M059J (cell line): ENCODE results near the gene NATD1. TPM values are rescaled to one million over a fixed set of nuclear protein-coding genes. Genes with fewer than 3 reads are reported as not detected.
A peak's percentile ranks its signal among the peaks of the same experiment; 100 is the strongest.
"Not testable (repeated sequence)": the region's sequence is repeated elsewhere in the genome, so short reads cannot be mapped to it uniquely, and the experiment has no call there.

Source experiments
- DNase-seq: peaks from one replicate; pipeline ENCODE4 v3.0.0-alpha.2; 2012; ENCODE audit warnings: low read depth
- total RNA-seq: library from RNA; depleted of rRNA; stranded (reverse); fragments of >200 nt; shearing (Covaris generic); gene quantifications from 2 replicates; pipeline ENCODE4 v1.2.3, GENCODE V29; 2014

NATD1 gene
- total RNA-seq, 1 experiment from 2014 or later, result 2.5 TPM

DNA sequence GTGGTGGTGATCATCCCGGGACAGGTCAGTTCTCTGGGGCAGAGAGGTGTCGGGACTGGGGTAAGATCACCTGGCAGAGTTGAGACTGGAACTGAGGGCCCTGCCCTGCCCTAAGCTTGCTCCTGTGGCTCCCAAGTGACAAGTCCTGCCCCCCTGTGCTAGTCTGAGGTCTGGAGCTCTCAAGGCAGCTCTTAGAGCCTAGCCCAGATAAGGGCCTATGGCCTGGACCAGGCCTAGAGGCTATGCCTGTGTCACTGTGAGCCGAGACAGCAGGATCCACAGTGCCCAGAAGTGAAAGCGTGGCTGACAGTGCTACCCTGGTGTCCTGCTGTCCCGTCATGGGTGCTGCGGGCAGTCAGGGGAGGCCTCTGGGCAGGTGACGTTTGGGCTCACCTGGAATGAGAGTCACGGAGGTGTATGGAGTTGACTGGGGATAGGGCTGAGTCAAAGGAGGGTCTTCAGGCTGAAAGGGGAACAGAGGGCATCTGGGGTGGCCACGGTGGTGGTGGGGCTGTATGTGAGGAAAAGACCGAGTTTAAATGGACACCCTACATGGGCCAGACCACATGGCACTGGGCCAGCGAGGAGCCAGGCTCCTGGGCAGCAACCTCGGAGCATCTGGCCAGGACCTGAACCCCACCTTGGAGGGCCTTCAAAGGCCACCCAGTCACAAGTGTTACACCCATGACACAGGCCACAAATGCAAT lies 5.5 kb downstream of the NATD1 start:
- no peak for DNase-seq

DNA sequence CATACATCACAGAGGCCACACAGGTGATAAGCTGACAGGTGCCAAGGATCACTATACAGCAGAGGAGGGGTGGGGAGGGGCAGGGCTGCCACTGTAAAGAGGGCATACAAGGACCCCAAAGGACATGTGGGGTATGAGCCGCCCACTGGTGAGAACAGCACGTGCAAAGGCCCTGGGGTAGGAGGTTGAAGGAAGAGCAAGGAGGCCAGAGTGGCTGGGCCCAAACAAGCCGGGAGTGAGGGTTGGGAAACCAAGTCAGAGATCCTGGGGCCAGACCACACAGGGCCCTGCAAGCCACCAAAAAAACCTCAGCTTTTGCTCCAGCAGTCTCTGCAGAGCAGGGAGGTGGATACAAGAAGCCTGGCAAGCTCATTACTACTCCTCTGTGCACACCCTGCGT lies 6.5 kb downstream of the NATD1 start:
- no peak for DNase-seq

- DNase-seq, result no peak
Observed at GRCh38 chr17:21245639-21246084, 7.5 kb downstream of the NATD1 start.

- no peak for DNase-seq
Observed at GRCh38 chr17:21243516-21244303, 9.5 kb downstream of the NATD1 start.

DNA sequence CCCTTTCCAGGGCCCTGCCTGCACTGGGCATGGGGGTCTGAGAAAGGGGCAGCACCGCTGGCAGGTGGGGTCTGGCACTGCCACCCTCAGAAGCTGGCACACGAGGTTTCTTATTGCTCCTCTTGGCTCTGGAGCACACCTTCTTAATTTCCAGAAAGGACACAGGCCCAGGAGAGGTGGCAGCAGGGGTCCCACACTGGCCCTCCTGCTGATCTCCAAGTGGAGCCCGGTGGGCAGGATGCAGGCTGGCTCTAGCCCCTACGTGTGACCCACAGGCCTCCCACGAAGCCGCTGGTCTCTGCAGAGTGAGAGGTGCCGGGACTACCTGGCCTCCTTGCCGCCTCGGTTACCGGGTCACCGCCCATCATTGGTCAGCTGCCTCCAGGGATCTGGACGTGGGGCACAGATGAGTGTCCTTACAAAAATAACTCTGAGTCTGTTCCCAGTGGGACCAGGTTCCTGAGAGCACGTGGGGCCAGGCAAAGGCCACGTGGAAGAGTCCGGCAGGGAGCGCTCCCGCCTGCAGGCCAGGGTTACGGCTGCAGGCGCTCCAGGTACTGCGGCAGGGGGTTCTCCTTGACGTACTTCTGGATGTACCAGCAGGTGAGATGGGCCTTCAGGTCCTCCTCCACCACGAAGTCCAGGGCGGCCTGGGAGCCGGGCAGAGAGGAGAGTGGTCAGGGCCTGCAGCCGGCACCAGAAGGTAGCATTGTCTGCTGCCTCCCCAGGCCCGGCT lies 10.3 kb downstream of the NATD1 start:
- no peak for DNase-seq

DNA sequence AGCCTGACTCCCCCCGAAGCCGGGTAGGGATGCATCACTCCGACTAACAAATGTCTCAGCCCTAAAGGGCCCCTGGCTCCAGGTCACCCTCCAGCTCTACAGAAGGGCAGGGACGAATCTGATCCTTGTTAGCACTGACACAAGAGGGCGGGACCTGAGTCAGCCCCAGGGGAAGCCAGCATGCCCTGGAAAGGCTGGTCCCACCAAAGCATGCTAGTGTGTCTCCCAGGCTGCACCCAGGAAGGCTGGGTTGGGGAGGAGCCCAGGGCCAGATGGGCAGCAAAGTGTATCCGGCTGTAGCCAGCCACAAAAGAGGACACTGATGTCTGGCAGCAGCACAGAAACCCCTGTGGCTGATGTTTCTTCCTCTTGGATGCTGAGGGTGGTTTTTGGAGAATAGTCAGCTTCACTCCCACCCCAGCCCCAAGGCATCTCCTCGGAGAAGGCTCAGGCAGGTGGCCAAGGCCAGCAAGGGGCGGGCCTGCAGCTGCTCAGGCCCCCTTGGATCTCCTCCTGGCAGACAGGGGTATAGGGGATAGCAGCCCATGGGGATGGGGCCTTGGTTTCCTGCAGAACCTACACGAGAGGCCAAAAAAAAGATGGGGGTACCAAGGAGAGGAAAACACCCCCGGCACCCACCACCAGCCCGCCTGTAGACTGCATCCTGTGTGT lies 11.0 kb downstream of the NATD1 start:
- DNase-seq, result no peak

DNA sequence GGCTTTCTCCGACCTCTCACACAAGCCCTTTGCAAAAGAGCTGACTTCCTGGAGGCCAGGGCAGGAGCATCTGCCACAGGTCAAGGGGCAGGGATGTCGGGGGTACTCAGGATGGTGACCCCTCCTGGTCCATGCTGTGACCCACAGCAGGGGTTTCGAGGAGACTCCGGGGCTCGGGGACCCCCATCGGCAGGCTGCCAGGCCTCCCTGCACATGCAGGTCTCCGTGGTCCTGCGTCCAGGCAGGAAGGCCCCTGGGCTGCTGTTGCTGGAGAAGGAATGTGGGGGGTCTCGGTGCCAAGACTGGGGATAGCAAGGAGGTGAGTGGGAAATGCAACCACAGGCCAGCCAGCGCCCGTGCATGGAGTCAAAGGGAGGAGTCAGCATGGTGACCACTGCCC lies 11.6 kb downstream of the NATD1 start:
- no peak for DNase-seq

GRCh38 chr17:21240369-21241055 lies 12.7 kb downstream of the NATD1 start:
- no peak for DNase-seq

GRCh38 chr17:21239680-21240368 lies 13.4 kb downstream of the NATD1 start:
- DNase-seq, result peak; percentile 20

- no peak for DNase-seq
Observed at GRCh38 chr17:21235921-21236320, 17.3 kb downstream of the NATD1 start.

GRCh38 chr17:21233581-21234347 lies 19.4 kb downstream of the NATD1 start:
- DNase-seq, result no peak

DNA sequence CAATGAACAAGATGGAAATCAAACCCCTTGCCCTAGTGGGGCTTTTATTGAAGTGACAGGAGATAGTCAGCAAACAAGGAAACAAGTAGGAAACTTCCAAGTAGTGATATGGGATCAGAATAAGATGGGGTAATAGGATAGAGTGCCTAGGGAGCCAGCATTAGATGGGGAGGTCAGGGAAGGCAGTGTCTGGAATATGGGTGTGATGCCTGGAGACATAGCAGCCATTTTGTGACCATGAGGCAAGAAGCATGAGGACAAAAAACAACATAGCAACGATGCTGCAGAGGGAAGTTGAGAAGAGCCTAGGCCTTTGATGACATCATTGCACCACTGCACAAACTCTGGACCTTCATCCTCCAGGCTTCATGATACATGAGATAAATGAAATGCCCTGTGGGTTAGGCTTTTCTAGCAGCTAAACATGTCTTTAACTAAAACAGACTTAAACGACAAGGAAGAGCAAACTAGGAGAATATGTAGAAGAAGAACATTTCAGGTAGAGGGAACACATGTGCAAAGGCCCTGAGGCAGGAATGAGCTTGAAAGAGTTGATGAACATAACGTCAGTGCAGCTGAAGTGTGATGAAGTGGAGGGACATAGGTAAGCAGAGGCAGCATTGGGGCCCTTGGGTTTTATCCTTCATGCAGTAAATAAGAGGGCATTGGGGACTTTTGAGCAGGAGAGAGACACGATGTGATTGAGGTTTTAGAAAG lies 21.0 kb downstream of the NATD1 start:
- no peak for DNase-seq

DNA sequence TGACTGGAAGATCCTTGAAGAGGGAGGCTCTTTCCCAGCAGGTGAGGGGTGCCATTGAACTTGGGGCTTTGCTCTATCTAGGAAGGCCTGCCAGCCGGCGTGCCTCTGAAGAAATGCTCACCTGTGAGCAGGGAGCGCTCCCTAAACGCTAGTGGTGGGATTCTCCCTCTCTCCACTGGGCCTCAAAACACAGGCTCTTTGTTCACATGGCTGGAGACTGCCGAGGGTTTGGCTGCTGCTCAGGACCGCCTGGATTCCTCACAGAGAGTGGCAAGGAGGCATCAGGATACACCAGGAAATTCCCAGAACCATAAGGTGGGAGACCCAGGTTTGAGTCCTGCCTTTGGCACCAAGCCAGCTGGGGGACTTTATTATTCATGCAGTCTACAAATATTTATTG lies 21.7 kb downstream of the NATD1 start:
- DNase-seq, result no peak

GRCh38 chr17:21228845-21229244 lies 24.4 kb downstream of the NATD1 start:
- no peak for DNase-seq

DNA sequence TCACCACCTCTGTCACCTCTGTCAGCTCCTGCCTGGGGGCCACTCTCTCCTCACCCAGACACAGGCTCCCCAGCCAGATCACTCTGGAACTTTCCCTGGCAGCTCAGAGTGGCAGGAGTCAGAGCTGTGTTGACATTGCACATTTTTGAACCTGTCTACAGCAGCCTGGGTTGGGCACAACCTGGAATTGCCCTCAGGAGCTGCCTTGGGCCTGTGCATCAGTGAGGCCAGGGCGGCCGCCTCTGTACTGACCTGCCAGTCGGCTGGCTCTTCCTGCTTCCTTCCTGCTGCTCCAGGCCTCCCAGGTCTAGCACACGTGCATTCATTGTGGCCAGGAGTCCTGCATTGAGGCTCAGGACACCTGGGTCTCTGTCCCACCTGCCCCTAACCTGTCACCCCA lies 25.1 kb downstream of the NATD1 start:
- no peak for DNase-seq

DNA sequence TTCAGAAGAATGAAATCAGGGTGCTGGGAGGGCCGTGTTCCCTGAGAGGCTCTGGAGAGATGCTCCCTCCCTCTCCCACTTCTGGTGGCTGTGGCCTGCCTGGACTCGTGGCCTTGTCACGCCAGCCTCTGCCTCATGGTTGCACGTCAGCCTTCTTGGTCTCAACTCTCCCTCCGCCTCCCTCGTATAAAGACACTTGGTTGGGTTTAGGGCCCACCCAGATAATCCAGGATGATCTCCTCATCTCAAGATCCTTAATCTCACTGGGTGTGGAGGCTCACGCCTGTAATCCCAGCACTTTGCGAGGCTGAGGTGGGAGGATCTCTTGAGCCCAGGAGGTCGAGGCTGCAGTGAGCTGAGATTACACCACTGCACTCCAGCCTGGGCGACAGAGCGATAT lies 25.9 kb downstream of the NATD1 start:
- not testable (repeated sequence) for DNase-seq

- no peak for DNase-seq
Observed at GRCh38 chr17:21223086-21223485, 30.1 kb downstream of the NATD1 start.

- DNase-seq, result no peak
Observed at GRCh38 chr17:21218831-21219380, 34.3 kb downstream of the NATD1 start.

GRCh38 chr17:21218101-21218500 lies 35.1 kb downstream of the NATD1 start:
- peak; percentile 18 for DNase-seq
